ENCODE results near the gene SP100.
"Not testable (repeated sequence)": the region's sequence is repeated elsewhere in the genome, so short reads cannot be mapped to it uniquely, and the experiment has no call there.

SP100 gene

DNA sequence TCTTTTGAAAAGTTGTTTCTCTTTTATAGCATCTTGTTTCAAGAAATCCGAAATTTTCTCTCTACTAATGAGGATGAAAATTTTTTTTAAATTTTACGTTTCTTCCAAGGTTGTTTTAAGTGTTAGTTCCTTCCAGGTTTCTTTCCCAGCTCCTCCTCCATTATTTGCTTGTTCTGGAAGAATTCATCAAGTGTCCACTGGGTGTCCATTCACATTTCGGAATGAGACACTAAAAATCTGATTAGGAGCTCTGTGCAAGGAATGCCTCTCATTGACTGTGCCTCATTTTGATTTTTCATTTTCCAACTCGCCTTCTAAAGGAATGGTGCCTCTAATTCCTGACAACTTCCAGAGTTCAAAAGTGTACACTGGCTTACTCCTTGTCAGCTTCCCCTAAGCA is 6.1 kb downstream of the SP100 start:
- DNase-seq = no peak

DNA sequence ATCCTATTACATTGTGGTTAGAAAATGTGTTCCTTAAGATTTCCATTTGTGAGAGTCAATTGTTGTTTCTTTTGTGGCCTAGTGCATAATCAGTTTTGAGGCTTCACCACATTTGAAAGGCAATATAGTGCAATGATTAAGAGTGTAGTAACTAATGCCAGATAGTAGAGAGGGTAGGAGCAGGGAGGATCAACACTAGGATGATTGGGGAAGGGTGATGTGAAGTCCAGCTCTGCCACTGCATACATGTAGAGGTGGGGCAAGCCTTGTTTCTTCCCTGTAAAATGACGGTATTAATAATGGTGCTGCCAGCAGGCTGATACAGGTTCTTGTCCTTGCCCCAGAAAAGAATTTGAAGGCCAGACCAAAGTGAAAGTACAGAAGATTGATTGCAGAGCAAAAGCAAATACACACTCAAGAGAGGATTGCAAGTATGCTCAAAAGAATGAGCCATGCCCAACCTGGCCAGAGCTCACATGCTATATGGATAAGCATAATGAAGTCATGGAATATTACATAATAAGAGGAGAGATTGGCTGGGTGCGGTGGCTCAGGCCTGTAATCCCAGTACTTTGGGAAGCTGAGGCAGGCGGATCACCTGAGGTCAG is 8.0 kb downstream of the SP100 start:
- DNase-seq = no peak

DNA sequence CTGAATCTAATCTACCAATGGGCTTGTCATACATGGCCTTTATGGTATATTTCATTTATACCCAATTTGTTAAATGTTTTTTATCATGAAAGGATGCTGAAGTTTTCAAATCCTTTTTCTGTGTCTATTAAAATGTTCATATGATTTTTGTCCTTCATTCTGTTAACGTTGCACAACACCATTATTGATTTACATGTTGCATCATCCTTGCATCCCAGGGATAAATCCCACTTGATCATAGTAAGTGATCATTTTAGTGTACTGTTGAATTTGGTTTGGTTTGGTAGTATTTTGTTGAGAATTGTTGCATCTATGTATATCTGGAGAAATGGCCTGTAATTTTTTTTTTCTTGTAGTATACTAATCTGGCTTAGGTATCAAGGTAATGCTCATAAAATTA is 9.4 kb downstream of the SP100 start:
- no peak for DNase-seq

DNA sequence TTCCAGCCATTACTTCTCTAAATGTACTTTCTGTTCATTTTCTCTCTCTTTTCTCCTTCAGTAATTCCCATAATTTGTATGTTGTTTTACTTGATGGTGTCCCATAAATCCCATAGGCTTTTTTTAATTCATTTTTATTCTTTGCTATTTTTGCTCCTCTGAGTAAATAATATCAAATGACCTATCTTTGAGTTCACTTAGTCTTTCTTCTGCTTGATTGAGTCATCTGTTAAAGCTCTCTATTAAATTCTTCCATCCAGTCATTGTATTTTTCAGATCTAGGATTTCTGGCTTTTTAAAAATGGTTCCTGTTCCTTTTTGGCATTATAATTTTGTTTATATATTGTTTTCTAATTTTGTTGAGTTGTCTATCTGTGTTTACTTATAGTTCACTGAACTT is 13.5 kb downstream of the SP100 start:
- DNase-seq = no peak

DNA sequence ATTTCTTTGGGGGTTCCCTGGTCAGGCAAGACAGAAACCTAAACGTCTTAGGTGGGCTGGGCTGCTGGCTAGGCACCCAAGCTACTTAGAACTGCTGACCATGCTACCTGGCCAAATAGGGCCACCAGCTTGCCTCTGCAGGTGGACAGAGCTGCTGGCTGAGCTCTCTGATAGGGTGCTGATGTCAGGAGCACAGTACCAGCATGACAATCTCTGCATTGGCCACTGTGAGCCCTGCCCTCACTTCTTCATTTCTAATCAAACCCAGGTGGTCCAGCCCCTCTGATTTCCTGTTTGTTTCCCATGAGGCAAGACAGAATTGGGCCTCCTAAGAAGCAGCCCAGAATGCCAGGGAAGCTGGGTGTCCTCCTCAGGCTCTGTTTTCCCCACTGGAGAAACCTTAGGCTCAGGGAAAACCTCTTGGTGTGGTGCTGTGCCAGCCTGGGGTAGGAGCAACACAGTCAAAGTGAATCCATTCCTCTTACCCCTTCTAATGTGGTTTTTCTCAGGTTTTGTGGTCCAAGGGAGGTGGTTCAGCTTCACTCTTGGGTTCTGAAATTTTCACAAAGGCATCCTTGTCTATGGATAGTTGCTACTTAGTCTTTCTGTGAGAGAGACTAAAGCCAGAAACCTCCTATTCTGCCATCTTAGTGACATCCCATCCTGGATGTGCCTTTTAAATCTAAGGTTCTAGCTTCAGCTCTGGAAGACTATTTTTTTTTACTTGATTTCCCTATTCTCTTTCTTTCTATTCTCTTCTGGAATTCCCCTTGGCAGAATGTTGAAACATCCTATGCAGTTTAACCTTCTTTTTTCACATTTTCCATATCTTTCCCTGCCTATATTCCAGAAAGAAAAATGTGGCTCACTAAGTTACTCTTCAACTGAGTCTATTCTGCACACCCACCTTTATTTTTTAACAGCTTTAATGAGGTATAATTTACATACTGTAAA is 15.2 kb downstream of the SP100 start:
- no peak for DNase-seq

DNA sequence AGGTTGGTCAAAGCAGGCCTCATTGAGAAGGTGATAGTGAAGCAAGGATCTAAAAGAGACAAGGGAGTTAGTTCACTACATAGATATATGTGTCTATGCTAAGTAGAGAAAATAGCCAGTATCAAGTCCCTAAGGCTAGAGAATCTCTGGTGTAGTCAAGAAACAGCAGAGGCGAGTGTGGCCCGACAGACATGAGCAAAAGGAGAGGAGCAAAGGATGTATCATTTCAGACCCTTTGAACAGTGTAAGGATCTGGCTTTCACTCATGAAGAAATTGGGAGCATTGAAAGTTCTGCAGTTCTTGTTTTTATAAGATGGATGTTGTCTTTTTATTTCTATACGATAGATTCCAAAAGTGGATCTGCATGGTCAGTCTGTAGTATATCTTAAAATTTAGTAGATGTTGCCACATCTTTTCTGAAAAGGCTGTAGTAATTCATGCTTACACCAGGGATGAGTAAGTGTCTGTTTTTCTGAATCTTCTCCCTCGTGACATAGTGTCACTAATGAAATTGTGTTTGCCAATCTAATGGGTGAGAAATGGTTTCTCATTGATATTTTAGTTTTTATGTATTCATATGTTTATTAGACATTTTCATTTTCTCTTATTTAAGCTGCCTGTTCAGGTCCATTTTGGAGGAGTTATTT is 18.8 kb downstream of the SP100 start:
- no peak for DNase-seq

DNA sequence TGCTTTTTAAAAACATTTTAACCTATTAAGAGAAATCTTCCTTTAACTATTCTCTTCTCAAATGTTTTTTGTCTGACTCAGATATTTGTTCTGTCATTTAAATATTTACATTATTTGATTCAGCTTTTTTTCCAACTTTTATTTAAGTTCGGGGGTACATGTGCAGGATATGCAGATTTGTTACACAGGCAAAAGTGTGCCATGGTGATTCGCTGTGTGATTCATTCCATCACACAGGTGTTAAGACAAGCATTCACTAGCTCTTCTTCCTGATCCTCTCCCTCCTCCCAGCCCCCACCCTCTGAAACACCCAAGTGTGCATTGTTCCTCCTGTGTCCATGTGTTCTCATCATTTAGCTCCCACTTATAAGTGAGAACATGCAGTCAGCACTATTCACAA is 19.4 kb downstream of the SP100 start:
- no peak for DNase-seq

DNA sequence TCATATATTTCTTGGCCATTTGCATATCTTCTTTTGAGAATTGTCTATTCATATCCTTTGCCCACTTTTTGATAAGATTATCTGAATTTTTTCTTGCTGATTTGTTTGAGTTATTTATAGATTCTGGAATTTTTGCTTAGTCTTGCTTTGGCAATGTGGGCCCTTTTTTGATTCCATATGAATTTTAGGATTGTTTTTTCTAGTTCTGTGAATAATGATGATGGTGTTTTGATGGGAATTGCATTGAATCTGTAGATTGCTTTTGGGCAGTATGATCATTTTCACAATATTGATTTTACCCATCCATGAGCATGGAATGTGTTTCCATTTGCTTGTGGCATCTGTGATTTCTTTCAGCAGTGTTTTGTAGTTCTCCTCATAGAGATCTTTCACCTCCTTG is 23.1 kb downstream of the SP100 start:
- DNase-seq = not testable (repeated sequence)

DNA sequence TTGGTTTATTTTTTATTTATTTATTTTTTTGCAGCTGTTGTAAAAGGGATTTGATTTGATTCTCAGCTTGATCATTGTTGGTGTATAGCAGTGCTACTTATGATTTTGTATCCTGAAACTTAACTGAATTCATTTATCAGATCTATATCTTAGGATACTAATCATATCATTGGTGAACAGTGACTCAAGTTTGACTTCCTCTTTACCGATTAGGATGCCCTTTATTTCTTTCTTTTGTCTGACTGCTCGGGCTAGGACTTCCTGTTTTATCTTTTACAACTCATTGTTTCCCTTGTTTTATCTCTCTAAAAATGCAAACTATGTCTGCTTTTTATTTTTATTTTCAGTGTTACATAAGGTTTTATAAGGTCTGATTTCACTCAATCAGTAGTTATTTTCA is 23.6 kb downstream of the SP100 start:
- DNase-seq = peak in 1 of 5 donors; percentile 56

DNA sequence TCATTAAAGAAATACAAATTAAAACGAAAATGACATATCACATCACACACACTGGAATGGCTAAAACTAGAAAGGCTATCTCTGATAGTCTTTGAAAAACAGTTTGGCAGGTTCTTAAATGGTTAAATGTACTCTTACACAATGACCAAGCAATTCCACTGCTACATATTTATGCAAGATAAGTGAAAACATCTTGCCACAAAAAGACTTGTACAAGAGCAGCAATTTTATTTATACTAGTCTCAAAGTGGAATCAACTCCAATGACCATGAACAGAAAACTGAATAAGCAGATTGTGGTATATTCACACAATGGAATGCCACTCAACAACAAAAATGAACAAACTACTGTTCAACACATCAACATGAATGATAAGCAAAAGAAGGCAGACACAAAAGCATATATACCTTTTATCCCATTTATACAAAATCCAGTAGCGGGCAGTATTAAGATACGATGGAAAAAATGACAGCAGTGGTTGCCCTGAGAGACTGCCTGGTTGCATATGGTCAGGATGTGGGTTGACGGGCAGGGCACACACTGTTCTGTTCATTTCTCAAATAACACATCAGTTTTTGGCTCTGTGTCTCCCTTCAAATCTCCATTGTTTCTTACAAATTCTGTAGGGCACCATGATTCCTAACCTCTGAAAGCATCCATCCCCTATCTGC is 25.4 kb downstream of the SP100 start:
- DNase-seq = peak in 4 of 5 donors; percentile 27 to 83 (median 42)

DNA sequence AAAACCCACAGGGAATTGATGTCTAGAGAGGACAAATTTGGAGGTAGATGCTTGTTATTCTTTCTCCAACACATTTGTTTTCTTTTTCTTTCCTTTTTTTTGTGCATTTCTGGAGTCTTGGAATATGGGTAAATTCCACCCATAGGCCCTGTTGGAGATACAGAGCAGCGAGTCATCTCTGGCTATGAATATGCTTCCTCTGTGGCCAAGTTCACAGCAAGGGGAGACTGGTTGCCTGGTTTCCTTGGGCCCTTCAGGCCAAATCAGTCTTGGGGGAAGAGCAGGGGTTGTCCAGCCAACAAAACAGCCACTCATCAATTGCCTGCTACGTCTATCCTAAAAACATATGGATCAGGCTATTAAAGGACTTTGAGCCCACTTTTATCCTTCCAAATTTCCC is 27.5 kb downstream of the SP100 start:
- DNase-seq = peak in 1 of 5 donors; percentile 25

DNA sequence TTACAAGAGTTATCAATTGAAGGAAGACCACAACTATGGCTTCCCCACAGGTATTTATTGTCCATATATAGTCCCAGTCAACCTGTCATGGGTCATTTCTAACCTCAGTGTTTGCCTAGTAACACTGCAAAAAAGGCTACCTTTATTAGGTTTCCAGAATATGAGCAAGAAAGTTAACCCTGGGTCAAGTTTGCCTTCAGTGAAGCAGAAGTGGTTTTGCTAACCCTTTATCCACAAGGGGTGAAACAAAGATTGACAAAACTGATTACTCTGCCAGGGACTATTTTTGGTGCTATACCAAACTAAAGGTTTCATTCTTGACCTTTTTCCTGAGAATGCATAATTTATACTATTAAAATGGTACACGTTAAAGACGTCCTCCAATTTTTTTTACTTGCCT is 28.8 kb downstream of the SP100 start:
- DNase-seq = no peak

DNA sequence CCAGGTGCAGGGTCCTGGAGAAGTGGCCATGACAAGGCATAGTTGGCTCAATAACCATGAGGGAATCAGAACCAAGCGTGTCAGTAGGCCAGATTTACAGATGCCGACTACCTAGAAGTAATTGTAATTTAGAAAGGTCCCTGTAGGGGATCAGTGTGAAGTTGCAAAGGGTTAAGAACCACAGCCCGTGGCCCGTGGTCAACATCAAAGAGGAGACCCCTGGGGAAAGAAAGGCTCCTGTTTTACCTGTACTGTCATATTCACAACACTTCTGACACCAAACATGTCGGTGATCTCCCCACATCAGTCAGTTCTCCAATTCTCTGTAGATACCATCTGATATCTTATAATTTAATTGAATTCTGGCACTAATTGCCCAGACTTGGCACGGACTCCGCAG is 31.0 kb downstream of the SP100 start:
- DNase-seq = no peak

DNA sequence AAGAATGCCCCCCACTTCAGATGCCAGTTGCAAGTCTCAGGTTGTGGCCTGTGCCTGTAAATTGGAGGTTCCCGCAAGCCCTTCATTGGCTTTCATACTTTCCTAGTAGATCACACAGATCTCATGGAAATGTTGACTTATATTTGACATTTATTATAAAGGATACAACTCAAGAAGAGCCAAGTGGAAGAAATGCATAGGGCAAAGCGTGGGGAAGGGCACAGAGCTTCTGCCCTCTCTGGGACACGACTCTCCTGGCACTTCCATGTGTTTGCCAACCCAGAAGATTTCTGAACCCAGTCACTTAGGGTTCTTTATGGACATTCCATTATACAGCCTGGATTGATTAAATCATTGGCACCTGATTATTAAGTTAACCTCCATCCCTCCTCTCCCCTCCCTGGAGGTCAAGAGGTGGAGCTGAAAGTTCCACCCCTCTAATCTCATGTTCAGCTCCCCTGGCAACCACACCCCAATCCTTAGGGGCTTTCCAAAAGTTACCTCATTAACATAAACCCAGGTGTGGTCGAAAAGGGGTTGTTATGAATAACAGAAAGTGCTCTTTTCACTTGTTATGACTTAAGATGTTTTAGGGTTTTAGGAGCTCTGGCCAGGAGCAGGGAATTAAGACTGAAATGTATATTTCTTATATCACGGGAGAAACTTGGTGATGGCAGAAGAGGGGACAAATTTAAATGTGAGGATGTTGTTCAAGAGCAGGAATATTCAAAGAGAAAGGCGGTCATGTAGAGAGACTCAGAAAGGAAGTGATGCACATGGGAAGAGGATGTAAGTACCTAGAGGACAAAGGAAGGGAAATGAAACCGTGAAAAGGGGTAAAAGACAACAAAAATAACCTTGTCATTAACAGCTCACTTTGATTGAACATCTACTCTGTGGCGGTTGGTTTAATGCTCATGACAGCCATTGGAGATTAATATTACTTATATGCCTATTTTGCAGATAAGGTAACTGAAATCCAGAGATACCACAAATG is 31.8 kb downstream of the SP100 start:
- DNase-seq = peak in 1 of 5 donors; percentile 67

DNA sequence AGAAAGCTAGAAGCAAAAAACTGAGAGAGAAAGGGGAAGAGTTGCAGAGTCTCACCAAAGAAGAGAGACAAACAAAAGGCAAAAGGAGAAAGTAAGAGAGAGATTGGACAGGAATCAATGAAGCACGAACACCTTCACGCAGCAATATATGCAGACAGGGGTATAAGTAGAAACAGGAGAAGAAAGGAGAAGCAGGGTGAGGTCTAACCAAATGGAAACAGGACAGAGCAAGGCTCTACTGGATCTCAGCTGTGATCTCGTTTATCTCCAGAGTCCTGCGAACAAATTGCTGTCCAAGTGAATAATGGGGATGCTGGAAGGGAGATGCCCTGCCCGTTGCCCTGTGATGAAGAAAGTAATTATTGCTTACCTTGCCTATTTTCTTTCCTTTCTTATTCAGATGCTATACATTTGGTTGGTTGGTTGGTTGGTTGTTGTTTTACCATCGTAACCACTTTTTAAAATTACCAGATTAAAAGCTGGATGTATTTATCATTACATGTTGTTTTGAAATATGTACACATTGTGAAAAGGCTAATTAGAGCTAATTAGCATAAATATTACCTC is 34.0 kb downstream of the SP100 start:
- no peak for DNase-seq

DNA sequence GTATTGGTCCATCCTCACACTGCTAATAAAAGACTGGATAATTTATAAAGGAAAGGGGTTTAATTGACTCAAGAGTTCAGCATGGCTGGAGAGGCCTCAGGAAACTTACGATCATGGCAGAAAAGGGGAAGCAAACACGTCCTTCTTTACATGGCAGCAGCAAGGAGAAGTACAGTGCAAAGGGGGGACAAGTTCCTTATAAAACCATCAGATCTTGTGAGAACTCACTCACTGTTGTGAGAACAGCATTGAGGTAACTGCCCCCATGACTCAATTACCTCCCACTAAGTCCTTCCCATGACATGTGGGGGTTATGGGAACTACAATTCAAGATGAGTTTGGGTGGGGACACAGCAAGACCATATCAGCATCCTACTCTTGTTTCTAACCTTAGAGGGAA is 37.0 kb downstream of the SP100 start:
- DNase-seq = no peak

DNA sequence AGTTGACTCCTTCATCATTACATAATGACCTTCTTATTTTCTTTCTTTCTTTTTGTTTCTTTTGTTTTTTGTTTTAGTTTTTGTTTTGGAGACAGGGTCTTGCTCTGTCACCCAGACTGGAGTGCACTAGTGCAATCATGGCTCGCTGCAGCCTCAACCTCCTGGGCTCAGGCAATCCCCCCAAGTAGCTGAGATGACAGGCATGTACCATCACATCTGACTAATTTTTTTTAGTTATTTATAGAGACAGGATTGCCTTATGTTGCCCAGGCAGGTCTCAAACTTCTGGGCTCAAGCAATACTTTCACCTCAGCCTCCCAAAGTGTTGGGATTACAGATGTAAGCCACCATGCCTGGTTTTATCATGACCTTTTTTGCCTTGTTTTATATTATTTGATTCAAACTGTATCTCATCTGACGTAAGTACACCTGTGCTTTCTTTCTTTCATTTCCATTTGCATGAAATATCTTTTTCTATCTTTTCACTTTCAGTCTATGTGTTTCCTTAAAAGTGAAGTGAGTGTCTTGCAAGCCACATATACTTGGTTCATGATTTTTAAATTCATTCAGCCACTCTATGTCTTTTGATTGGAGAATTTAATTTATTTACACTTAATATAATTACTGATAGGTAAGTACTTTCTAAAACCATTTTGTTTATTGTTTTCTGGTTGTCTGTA is 39.1 kb downstream of the SP100 start:
- no peak for DNase-seq

DNA sequence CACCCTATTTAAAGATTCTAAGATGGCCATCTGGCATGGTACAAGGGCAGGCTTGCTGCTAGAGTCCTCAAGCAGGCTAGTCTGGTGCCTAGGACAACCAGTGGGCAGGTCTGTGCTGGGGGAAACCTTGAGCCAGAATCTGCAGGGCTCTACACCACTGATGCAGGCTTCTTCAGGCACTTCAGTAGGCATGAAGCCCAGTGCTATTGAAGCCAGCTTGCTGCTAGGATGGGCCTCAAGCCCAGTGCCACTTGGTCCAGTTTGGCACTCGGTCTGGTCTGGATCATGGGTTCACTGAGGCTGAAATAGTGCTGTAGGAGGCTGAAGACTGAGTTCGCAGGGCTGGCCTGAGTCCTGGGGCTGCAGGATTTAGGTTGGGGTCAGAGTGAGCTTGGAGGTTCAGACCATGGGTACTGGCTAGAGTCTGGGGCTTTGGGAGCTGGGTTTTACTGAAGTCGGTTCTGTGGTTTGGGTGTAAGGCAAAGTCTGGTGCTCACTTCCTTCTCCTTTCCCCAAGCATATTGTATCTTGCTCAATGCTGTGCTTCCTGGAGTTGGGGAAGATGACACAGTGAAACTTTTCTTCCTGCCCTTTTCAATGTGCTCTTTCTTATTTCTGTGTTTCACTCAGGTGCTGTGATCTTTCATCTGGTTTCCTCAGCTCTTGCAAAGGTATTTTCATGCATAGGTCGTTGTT is 41.2 kb downstream of the SP100 start:
- peak in 1 of 5 donors; percentile 26 for DNase-seq

DNA sequence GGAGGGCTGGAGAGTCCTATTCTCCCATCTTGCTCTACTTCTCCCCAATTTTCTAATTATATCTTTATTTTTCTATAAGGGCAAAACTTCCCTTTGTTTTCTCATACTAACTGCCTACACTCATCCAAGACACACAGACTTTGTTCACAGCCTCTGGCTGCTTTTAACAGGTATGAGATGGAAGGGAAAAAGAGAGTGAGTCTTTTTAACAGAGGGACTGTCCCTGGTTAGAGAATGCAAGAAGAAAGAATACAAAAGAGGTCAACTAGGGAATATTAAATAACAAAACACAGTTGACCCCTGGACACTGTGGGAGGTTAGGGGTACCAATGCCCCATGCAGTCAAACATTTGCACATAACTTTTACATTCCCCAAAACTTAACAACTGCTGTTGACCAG is 41.8 kb downstream of the SP100 start:
- DNase-seq = no peak

DNA sequence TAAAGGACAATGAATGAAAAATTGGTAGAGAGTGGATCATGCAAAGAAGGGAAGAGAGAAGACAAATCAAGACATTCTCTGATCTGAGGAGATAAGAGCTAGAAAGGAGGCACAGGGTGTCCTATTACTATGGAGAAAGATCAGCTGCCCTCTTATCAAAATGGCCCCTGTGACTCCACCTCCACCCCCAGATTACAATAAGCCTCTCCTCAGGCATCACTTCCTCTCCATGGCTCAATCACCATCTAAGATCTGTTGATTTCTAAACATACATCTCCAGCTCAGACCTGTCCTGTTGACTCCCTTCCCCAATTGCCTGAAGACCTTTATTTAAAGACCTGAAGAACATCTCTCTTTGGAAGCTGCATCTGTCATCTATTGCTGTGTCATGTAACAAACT is 43.2 kb downstream of the SP100 start:
- no peak for DNase-seq

Data from T-helper 1 cell (primary cell).